H4 (cell line): ENCODE measurements around the gene PGGHG. TPM values are rescaled to one million over a fixed set of nuclear protein-coding genes. Genes with fewer than 3 reads are reported as not detected.
"Not testable (repeated sequence)": the region's sequence is repeated elsewhere in the genome, so short reads cannot be mapped to it uniquely, and the experiment has no call there.

Experiments
- DNase-seq: peaks from one replicate; pipeline ENCODE4 v3.0.0-alpha.2; 2015; ENCODE audit warnings: low spot score
- total RNA-seq: library from RNA; depleted of rRNA; stranded (reverse); fragments of >200 nt; shearing (Covaris generic); gene quantifications from 2 replicates; pipeline ENCODE4 v1.2.3, GENCODE V29; 2014

PGGHG gene
- total RNA-seq, 1 experiment from 2014 or later = 2.4 TPM

DNA sequence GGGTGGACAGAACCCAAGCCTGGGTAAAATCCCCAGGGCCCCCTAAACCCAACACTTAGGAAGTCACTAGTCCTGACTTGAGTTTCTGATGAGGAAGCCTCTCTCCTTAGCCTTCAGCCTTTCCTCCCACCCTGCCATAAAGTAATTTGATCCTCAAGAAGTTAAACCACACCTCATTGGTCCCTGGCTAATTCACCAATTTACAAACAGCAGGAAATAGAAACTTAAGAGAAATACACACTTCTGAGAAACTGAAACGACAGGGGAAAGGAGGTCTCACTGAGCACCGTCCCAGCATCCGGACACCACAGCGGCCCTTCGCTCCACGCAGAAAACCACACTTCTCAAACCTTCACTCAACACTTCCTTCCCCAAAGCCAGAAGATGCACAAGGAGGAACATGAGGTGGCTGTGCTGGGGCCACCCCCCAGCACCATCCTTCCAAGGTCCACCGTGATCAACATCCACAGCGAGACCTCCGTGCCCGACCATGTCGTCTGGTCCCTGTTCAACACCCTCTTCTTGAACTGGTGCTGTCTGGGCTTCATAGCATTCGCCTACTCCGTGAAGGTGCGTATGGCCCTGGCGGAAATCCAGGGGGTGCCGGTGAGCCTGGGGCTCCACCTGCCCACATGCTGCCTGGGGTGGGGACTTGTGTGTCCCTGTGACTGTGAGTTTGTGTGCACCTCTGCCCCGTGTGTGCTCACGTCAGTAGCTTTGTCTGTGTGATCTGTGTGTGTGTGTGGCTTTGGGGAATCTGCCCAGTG, 25.0 kb downstream of the PGGHG start, which contains the start of gene IFITM1:
TSS of gene IFITM1 (plus strand) at position 254 of the 767 bp plus-strand sequence. CDS start at position 385, 131 bp downstream.
- DNase-seq = peak; percentile 83

DNA sequence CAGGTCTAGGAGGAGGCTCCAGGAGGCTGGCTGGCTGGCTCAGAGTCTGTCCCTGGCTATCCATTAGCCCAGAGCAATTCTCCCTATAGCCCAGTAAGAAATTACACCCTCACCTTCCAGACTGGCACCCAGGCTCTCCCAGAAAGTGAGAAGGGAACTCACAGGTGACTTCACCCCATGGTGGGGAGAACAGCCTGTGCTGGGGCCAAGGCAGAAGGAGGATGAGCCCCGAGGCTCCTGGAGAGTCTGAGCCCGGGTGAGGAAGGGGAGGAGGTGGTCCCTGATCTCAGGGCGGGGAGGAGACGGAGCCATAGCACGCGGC, 25.6 kb downstream of the PGGHG start:
- not testable (repeated sequence) for DNase-seq

DNA sequence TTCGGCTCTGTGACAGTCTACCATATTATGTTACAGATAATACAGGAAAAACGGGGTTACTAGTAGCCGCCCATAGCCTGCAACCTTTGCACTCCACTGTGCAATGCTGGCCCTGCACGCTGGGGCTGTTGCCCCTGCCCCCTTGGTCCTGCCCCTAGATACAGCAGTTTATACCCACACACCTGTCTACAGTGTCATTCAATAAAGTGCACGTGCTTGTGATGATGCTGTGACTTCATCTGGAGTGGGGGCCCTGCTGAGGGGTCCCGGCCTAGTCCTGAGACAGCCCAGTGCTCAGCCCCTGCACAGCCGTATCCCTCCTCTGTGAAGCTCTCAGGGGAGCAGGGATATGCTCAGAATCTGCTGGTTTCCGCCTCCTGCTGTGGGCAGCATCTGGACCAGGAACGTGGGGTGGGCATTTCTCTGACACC, 26.1 kb downstream of the PGGHG start:
- no peak for DNase-seq

DNA sequence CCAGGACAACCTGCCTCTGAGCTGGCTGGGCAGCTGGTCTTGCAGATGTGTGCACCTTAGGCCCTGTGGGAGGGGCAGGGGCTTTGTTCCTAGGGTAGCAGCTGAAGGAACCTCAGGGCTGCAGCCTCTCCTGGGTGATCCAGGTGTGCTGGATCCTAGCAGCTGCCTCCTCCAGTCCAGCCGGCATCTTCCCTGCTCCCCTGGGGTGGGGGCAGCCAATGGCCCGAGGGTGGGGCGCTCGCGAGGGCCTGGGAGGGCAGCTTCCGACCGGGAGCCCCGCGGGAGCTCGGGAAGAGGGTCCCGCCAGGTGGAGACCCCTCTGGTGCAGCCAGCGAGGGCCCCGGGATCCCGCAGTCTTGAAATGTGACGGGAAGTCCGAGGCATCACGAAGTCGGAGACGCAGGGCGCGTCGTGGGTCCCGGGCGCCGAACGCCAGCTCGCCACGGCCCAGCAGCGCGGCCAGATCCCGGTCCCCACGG, 26.6 kb downstream of the PGGHG start:
- no peak for DNase-seq

DNA sequence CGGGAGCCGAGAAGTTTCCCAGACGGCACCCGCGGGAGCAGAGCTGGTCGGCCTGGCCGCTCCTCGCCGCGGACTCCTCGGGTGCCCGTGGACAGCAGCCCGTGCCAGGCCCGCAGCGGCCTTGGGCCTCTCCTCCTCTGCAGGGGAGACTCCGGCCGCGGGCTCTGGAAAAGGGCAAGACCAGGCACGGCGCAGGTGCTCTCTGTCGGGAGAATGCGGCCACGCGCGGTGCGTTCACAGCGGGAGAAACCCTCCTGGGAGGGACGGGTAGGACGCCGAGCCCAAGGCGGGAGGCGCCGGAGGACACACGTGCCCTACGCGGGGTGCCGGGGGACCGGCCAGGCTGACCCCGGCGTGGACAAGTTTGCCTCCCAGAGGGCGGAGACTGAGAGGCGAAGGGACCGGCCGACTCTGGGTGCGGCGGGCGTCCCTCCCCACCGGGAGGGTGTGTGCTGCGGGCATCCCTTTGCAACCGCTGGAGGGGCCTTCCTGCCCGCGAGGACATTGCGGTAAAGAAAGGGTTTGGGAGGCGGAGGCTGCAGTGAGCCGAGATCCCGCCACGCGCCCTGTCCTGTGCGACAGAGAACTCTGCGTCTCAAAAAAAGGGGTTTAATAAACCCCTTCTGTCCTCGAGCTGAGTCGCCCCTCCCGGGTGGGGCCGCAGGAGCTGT, 27.2 kb downstream of the PGGHG start:
- DNase-seq = no peak

DNA sequence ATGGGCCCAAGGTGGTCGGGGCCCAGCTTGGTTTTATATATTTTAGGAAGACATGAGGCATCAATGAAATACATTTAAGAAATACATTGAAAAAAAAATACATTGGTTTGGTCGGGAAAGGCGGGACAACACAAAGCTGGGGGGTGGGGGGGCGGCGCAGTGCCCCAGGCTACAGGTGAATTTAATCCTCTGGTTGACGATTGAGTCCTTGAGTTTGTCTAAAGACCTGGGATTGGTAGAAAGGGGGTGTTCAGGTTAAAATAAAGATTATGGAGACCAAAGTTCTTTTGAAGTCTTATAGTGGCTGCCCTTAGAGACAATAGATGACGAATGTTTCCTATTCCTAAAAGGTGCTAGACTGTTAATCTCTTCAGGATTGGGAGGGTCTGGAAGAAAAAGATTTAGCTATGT, 28.0 kb downstream of the PGGHG start:
- DNase-seq = no peak

DNA sequence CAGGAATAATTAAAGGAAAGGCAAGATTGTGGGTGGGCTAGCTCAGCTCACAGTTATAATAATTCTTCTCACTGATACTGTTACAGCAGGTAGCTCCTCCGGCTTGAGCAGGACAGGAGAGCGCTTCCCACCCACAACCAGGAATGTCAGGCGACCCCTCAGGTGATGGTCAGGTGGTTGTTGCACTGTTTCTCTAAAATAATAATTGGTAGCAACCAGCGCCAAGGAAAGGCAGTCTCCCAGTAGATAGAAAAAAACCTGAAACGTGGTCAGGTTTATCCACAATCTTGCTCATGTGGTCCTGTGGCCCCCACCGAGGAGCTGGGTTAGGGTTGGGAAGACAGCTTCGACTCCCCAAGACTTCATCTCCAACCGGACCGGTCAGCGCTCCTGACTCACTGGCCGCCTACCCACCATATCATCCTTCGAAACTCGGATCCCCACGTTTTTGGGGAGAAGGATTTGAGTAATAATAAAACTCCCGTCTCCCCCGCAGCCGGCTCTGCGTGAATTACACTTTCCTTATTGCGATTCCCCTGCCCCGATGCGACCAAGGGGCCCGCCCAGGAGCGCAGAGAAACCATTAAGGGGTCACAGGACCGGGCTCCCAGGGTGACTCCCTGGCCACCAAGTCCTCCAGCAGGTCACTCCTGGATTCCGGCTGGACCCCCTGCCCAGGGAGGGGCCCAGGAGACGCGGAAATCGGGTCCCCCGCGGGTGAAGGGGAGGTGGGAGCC, 28.9 kb downstream of the PGGHG start:
- not testable (repeated sequence) for DNase-seq

DNA sequence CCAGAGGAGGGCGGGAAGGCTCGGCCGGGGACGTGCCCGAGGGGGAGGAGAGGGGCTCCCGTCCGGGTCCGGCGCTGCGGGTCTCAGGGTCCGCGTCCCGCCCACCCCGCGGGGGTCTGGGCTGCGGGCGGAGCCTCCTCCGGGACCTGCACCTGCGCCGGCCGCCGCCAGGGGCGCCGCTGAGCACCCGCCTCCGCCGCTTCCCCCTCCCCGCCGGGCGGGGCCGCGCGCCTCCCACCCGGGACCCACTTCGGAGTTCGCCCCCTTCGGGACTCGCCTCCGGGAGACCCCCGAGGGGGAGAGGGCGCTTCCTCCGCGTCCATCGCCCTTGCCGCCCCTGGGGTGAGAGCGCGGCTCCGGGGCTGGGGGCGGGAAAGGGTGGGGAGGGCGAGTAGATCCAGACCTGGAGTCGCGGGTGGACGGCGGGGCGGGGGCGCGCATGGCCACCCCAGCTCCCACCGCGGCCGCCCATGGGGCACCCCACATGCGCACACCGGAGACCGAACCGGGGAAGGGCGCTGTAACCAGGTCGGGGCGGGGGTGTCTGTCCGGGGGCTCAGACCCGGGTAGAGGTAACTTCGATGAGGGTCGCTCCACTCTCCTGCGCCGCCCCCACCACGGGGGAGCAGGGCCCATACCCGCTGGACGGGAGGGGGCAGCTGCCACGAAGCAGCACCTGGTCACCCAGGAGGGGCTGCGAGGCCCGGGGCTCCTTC, 29.6 kb downstream of the PGGHG start:
- not testable (repeated sequence) for DNase-seq

DNA sequence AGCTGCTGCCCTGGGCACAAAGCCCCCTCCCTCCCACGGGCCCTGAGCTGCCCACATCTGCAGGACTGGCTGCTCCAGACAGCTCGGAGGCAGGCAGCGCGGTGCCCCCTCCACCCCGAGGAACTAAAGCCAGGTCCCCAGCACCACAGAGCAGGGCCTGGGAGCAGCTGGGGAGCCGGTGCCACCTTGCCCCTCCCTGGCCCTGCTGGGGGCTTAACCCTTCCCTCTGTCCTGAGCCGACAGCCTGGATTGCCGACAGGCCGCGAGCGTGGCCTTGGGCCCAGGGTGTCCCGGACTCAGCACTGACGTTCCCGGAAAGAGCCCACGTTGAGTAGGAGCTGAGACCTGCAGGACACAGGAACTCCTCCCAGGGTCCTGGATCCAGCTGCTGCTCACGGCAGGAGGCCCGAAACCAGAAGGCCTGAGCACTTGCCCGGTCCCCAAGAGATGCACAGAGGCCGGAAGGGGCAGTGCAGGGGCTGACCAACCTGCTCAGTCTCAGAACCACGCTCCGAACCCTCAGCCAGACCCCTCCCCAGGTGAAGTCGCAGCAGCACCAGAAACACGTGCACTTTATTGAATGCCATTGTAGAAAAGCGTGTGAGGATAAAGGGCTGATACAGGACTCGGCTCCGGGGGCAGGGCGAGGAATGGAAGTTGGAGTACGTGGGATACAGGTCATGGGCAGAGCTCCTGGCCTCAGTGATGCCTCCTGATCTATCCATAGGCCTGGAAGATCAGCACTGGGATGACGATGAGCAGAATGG, 30.4 kb downstream of the PGGHG start:
- DNase-seq = not testable (repeated sequence)

DNA sequence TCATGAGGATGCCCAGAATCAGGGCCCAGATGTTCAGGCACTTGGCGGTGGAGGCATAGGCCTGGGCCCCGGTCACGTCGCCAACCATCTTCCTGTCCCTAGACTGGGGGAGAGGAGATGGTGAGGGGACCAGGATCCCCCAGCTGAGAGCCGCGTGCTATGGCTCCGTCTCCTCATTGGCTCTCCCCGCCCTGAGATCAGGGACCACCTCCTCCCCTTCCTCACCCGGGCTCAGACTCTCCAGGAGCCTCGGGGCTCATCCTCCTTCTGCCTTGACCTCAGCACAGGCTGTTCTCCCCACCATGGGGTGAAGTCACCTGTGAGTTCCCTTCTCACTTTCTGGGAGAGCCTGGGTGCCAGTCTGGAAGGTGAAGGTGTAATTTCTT, 31.0 kb downstream of the PGGHG start:
- DNase-seq = not testable (repeated sequence)

DNA sequence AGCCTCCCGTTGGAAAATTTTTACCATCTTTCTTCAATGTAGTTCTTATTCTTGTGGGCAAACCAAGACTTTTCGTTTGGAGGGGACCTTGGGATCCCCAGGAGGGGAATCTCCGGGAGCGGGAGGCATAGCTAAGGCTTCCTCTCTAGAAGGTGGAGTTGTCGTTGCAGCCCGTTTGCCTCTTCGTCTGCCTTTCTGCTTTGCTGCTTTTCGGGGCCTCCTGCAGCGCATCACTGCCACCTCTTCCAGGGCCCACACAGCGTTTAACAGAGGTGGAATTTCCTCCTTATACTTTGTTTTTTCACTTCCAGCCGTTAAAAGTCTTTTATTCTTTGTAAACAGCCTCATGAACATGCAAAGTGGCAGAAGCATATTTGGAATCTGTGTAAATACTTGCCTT, 35.2 kb downstream of the PGGHG start:
- DNase-seq = no peak

DNA sequence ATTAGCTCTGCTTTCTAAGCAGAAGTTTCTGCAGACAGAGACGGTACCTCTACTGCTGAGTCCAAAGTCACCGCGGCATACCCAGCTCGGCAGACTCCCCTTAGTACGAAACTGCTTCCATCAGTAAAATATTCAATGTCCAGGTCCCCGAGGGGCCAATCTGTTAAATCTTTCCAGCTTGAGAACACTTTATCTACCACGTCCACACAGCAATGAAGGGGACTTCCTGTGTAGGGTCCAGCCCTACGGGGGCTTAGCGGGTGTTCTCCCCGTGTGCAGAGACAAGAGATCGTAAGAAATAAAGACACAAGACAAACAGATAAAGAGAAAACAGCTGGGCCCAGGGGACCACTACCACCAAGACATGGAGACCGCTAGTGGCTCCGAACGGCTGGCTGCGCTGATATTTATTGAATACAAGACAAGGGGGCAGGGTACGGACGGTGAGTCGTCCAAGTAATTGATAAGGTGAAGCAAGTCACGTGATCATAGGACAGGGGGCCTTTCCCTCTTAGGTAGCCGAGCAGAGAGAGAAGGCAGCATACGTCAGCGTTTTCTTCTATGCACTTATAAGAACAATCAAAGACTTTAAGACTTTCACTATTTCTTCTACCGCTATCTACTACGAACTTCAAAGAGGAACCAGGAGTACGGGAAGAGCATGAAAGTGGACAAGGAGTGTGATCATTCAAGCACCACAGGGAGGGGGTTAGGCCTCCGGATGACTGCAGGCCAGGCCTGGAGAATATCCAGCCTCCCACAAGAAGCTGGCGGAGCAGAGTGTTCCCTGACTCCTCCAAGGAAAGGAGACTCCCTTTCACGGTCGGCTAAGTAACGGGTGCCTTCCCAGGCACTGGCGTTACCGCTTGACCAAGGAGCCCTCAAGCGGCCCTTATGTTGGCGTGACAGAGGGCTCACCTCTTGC, 35.9 kb downstream of the PGGHG start:
- not testable (repeated sequence) for DNase-seq

DNA sequence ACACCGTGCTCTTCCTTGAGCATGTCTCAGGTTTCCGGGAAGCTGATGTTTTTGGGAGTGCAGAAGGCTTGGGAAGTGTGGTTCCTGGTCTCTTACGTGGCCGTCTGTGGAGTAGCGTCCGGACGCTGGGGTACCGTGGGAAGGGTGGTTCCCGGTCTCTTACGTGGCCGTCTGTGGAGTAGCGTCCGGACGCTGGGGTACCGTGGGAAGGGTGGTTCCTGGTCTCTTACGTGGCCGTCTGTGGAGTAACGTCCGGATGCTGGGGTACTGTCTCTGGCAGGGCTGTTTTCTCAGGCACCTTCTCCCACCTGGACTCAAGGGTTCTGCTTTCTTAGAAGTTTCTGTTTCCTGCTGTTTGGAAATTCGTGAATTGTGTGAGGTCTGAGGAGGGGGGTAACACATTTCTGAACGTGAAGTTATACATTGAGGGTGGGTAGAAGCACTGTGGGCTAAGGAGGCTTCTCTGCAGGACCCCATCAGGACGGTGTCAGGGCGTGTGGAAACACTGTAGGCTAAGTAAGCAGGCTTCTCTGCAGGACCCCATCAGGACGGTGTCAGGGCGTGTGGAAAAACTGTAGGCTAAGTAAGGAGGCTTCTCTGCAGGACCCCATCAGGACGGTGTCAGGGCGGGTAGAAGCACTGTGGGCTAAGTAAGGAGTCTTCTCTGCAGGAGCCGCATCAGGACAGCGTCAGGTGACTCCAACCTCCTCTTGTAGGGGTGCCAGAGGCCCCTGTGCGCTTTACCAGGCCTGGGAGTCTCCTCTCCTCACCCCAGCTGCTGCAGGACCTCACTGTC, 37.1 kb downstream of the PGGHG start:
- DNase-seq = no peak

DNA sequence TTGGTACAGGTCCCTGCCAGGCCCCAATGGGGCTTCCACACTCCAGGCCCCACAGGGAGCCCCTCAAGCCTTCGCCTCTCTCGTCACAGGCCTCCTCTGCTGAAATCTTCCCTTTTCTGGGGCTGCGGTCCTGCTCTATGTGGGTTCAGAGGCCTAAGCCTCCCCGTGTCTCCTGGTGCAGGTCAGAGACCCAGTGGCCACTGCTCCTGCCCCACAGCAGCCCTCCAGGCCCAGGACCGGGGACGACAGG, 37.6 kb downstream of the PGGHG start:
- no peak for DNase-seq

DNA sequence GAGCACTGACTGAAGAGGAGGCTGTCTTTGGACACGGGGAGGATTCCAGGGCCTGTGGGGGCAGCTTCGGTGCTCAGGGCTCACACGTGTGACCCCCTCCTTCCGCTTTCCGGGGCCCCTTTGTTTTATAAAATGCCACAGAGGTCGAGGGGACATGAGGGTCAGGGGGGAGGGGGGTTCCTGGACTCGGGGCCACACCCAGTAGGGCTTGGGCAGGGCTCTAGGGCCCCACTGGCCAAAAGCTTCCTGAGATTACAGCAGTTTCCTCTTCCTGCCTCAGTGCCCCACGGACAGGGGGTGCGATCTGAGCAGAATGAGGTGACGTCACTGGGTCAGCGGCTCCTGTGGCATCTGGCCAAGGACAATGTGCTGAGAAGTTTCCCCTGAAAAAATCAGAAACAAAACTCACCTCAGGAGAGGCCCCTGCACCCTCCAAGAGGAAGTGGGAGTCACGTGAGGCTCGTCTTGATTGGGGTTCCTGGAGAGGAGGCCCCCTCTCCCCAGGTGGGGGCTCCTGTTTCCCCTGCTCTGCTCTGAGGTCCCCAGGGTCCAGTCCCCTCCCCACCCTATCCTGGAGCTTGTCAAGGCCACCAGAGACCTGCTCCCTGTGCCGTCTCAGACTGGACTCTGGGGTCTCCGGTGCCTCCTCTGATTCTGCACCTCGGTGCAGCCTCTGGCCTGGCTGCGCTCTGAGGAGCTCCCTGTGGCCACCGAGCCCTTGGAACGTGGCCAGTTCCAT, 38.1 kb downstream of the PGGHG start:
- no peak for DNase-seq

DNA sequence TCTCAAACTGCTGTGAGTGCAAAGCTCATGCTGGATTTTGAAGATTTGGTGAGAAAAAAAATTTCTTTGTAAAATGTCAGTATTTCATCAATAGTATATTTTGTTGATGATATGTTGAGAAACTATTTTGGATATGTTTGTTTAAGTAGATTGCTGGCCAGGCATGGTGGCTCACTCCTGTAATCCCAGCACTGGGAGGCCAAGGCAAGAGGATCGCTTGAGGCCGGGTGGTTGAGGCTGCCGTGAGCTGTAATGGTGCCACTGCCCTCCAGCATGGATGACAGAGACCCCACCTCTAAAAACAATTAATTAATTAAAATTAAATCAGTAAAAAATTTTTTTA, 38.6 kb downstream of the PGGHG start:
- no peak for DNase-seq

DNA sequence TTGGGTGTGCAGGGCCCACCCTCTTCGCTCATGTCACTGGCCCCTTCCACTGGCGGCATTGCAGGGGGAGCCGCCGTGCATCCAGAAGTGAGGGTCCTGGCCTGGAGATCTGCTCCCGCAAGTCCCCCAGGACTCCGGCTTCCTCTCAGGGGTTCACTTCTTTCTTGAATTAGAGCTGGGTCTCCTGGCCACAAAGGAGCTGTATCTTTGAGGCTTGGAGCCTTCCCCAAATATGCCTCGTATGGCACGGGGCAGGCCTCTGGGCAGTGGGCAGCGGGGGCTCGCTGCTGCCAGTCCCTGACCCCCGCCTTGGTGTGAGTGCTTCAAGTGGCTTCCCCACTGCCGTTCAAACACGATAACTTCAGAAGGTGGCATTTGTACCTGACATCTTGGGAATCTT, 39.1 kb downstream of the PGGHG start:
- no peak for DNase-seq

DNA sequence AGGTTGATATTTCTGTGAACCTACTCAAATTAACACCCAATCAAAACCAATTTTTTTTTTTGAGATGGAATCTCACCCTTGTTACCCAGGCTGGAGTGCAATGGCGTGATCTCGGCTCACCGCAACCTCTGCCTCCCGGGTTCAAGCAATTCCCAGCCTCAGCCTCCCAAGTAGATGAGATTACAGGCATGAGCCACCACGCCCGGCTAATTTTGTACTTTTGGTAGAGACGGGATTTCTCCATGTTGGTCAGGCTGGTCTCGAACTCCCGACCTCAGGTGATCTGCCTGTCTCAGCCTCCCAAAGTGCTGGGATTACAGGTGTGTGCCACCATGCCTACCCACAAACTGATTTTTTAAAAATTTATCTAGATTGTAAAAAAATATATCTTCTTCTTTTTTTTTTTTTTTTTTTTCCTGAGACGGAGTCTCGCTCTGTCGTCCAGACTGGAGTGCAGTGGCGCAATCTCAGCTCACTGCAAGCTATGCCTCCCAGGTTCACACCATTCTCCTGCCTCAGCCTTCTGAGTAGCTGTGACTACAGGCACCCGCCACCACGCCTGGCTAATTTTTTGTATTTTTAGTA, 39.7 kb downstream of the PGGHG start:
- DNase-seq = not testable (repeated sequence)

DNA sequence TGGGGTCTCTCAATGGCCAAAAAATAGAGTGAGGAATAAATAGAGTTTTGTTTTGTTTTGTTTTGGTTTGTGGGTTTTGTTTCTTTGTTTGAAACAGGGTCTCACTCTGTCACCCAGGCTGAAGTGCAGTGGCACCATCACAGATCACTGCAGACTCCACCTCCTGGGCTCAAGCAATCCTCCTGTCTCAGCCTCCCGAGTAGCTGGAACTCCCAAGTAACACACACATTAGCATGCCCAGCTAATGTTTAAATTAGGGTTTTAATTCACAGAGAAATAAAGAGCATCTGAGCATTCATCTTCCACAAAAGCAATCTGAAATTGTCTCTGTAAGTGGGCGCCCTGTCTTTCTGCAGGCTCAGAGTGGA, 40.9 kb downstream of the PGGHG start:
- DNase-seq = no peak
